ENCODE data around the gene PTRH1. TPM values are rescaled to one million over a fixed set of nuclear protein-coding genes. Genes with fewer than 3 reads are reported as not detected.

Gene PTRH1
- total and polyA plus RNA-seq, 10 of the 15 experiments (the other 5 are each of a cell fraction or from before 2014, with no cell fraction given) = 0.69 to 38.4 (median 10.2) TPM

DNA sequence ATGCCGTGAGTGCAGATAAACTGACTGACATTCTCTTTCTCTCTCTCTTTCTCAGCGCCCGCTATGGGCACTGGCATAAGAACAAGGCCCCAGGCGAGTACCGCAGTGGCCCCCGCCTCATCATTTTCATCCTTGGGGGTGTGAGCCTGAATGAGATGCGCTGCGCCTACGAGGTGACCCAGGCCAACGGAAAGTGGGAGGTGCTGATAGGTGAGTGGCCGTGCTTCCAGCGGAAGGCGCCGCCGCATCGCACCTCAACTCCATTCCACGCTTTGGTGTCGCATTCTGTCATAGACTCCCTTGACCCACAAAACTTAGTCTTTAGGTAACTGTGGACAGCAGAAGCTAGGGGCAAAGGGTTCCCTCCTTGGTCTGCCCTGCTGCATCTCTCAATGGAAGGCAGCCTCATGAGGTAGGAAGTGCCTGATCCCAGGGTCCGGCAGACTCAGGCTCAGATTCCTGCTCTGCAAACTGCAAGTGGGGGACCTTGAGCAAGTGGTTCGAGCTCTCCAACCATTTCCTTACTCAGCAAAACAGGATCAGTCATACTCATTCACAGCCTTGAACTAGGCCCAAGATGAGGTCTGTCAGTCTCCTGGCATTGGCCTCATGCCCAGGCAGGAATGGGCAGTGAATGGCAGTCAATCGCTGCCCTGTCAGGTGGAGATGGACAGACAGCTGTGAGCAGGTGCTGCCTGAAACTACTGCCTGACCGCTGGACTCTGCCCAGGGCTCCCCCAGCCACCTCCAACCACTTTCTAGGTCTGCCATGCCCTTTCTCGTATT lies 32.9 kb downstream of the PTRH1 start:
- RAD21 ChIA-PET (ENCODE audit: unreplicated experiment) = interaction anchor here (0.7 kb wide), 1 partner anchor 322 kb away, joined by 3 read pairs; no protein-coding TSS in a partner anchor
- H3K27ac ChIP-seq (ENCODE audit: control insufficient read depth, insufficient read depth) = no peak overlapping the region
- H3K4me3 ChIP-seq = no peak overlapping the region
- no peaks in the 10 kb centered on the region for H4K20me1 ChIP-seq (ENCODE audit: control insufficient read depth, insufficient read depth)
- SMC1A ChIA-PET (ENCODE audit: uncharacterized antibody, unreplicated experiment) = no interaction called here
- no peak overlapping the region for H2AFZ ChIP-seq (ENCODE audit: control insufficient read depth, low read depth, low read length)
- no peak for TF ChIP-seq TBL1XR1 (IDR thresholded peaks at IDR 0.05; ENCODE audit: low read depth, low read length)
- TF ChIP-seq JUNB (IDR thresholded peaks at IDR 0.05) = no peak
- TF ChIP-seq SPI1 (IDR thresholded peaks at IDR 0.05; ENCODE audit: borderline replicate concordance, insufficient read depth, low read depth, low read length) = no peak
- no peak for TF ChIP-seq HDAC2 (IDR thresholded peaks at IDR 0.05)
- TF ChIP-seq RCOR1 (conservative IDR thresholded peaks at IDR 0.05; ENCODE audit: low read depth, low read length) = no peak
- TF ChIP-seq NR2C1 (IDR thresholded peaks at IDR 0.05) = no peak
- TF ChIP-seq, protein P1, sequence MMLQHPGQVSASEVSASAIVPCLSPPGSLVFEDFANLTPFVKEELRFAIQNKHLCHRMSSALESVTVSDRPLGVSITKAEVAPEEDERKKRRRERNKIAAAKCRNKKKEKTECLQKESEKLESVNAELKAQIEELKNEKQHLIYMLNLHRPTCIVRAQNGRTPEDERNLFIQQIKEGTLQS (IDR thresholded peaks at IDR 0.05; ENCODE audit: borderline replicate concordance, extremely low read depth, low read depth, low read length) = no peak
- no peak for TF ChIP-seq SP1 (IDR thresholded peaks at IDR 0.05; ENCODE audit: low read depth, low read length)
- 66% methylated on average over 23 of the region's 23 CpGs for WGBS (ENCODE audit: insufficient coverage, insufficient replicate concordance, low lambda C conversion rate, missing lambda C conversion rate)
- POLR2A ChIA-PET = no interaction called here
- in situ Hi-C loops (cut with MboI) = no loop called here
- FAIRE-seq (no peak), ATAC-seq (no peak), DNase-seq (ENCODE audit: low read depth, low spot score) (no peak)
- no peaks in the 10 kb centered on the region for H3K79me2 ChIP-seq (ENCODE audit: control insufficient read depth, insufficient read depth, low read length)
- H3K4me1 ChIP-seq (ENCODE audit: control insufficient read depth, insufficient read depth, low read length) = no peaks in the 10 kb centered on the region
- no peak overlapping the region for H3K4me2 ChIP-seq (ENCODE audit: control insufficient read depth, insufficient read depth)
- CTCF ChIA-PET = no interaction called here
- peaks cover 0 to 3% of the 10 kb centered on the region in 2 experiments; a peak in 3 of 4 replicates for H3K27me3 ChIP-seq (replicated peaks in 1 of 2; ENCODE audit: control insufficient read depth in 2 of 2, insufficient read depth in 2 of 2, low read length in 1 of 2)
- no peaks in the 10 kb centered on the region for H3K9me3 ChIP-seq (replicated peaks; ENCODE audit: control insufficient read depth, insufficient read depth, low read length)
- BruUV-seq (replicated peaks) = no TSS peak
- intact Hi-C loops (cut with micrococcal nuclease; ENCODE audit: unreplicated experiment) = no loop called here
- no peaks in the 10 kb centered on the region for H3K36me3 ChIP-seq (ENCODE audit: control insufficient read depth in 2 of 2, insufficient read depth in 2 of 2, low read length in 1 of 2)
- H3K9ac ChIP-seq (ENCODE audit: control insufficient read depth, insufficient read depth, low read length) = no peak overlapping the region

All from GM12878 (cell line).